Activated CD8-positive, alpha-beta memory T cell treated with anti-CD3 and anti-CD28 coated beads, Interleukin-2, amount 10 ng/mL, durations not matched to agents 7 days and 5 days (primary cell): ENCODE data around the gene NRDC. TPM values are rescaled to one million over a fixed set of nuclear protein-coding genes. Genes with fewer than 3 reads are reported as not detected.

ENCODE experiments used
- ATAC-seq: fragments of 150-1000 bp; cut with Tn5 transposase; one replicate; pipeline ENCODE4 v1.10.0; 2021; ENCODE audit warnings: moderate library complexity
- CTCF ChIA-PET: fragments of 350-600 bp; sonication (Branson Sonifier 250); formaldehyde crosslinking; loops from one replicate; lab custom pipeline; 2021; ENCODE audit warnings: antibody characterized with exemption; lab: Charles Lee
- DNase-seq: peaks from one replicate; pipeline ENCODE4 v3.0.0-alpha.2; 2020
- H3K27ac Mint-ChIP-seq: one replicate; pipeline ENCODE4 v1.8.0; 2021; ENCODE audit warnings: mild to moderate bottlenecking, mixed read lengths
- H3K27me3 Mint-ChIP-seq: one replicate; pipeline ENCODE4 v1.8.0; 2021; ENCODE audit warnings: mixed read lengths
- H3K36me3 Mint-ChIP-seq: one replicate; pipeline ENCODE4 v1.8.0; 2021; ENCODE audit warnings: mild to moderate bottlenecking, mixed read lengths
- H3K4me1 Mint-ChIP-seq: one replicate; pipeline ENCODE4 v1.8.0; 2021; ENCODE audit warnings: mixed read lengths
- H3K4me3 Mint-ChIP-seq: one replicate; pipeline ENCODE4 v1.8.0; 2021; ENCODE audit warnings: mild to moderate bottlenecking, moderate library complexity, mixed read lengths
- H3K9me3 Mint-ChIP-seq: one replicate; pipeline ENCODE4 v1.8.0; 2022; ENCODE audit warnings: low read depth, mixed read lengths
- total RNA-seq, 2 experiments: library from RNA; stranded (reverse); gene quantifications; one replicate each; pipeline ENCODE4 v1.2.3, GENCODE V29; 2021

NRDC gene
- total RNA-seq, 2 experiments from 2014 or later = 190 to 208 TPM

DNA sequence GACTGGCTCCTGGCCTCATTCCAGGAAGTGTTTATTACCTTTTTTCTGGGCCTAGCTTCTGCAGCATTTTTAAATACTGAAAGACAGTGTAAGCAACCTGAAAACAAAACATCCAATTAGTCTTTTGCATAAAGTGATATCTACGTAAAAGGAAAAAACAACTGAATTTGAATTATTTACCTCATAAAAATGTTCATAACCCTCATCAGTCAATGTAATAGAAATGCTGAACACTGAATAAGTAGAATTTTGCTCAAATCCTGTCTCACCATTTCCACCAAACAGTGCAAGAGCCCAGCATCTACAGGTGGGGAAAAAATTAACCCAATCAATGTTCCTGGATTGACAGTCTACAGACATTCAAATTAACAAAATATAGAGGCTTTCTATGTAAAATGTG is 64.0 kb downstream of the NRDC start:
- H3K4me1 Mint-ChIP-seq = no peaks in the 10 kb centered on the region
- H3K4me3 Mint-ChIP-seq = no peak overlapping the region
- no peaks in the 10 kb centered on the region for H3K9me3 Mint-ChIP-seq
- CTCF ChIA-PET = no interaction called here
- DNase-seq (no peak), ATAC-seq (no peak)
- peaks cover 39% of the 10 kb centered on the region for H3K36me3 Mint-ChIP-seq
- no peak overlapping the region for H3K27ac Mint-ChIP-seq
- no peaks in the 10 kb centered on the region for H3K27me3 Mint-ChIP-seq

GRCh38 chr1:51799372-51799771 is 79.2 kb downstream of the NRDC start:
- Mint-ChIP-seq H3K36me3 (peaks cover 37% of the 10 kb centered on the region), H3K4me3 (no peak overlapping the region)

DNA sequence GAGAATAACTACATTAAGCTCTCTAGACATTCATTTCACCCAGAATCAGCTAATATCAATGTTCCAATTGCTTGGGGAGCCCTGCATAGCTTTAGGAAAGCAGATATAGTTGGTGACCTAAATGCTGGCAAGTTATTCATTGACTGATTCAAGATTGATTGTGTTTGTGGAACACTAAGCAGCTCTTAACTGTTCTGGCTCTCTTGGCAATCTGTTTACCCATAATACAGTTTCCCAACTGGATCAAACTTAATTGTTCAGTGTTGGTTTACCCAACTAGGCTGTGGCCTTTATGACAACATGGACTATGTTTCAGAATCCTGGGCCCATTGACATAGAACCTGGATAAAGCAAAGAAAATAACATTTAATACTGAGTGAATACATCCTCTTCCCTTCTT is 83.7 kb downstream of the NRDC start:
- no peaks in the 10 kb centered on the region for H3K9me3 Mint-ChIP-seq
- CTCF ChIA-PET = no interaction called here
- ATAC-seq = no peak
- no peak overlapping the region for H3K4me3 Mint-ChIP-seq
- no peak overlapping the region for H3K27ac Mint-ChIP-seq
- DNase-seq = no peak
- H3K36me3 Mint-ChIP-seq = peaks cover 44% of the 10 kb centered on the region
- peaks cover 22% of the 10 kb centered on the region for H3K4me1 Mint-ChIP-seq
- no peaks in the 10 kb centered on the region for H3K27me3 Mint-ChIP-seq

More at GRCh38 chr1:51799372-51799771, 79.2 kb downstream of the NRDC start:
- Mint-ChIP-seq H3K9me3 (no peaks in the 10 kb centered on the region), H3K27ac (no peak overlapping the region), H3K27me3 (no peaks in the 10 kb centered on the region), H3K4me1 (peaks cover 2% of the 10 kb centered on the region)
- CTCF ChIA-PET = no interaction called here
- no peak for ATAC-seq
- DNase-seq = no peak

- Mint-ChIP-seq H3K4me1 (peaks cover 22% of the 10 kb centered on the region), H3K36me3 (peaks cover 50% of the 10 kb centered on the region), H3K27me3 (no peaks in the 10 kb centered on the region), H3K4me3 (no peak overlapping the region), H3K27ac (no peak overlapping the region), H3K9me3 (no peaks in the 10 kb centered on the region)
- ATAC-seq (no peak), DNase-seq (no peak)
- CTCF ChIA-PET = no interaction called here
These were observed 84.3 kb downstream of the NRDC start for GRCh38 chr1:51794260-51794659.

DNA sequence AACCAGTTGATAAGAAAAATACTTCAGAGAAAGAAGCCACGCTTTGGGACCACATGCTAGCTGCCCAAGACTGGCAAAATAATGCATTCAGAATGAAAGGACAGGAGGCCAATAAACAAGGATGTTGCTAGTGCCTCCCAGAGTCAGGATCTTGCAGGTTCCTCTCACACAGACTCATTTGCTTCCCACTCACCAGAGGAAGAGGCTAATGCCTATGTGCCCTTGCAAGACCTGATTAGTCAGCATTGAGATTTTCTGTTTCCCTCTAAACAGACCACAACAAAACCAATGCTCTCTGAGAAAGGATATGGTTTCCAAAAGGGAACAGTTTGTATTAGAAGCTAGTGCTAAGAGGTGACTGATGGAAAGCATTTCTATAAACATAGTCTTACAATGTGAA is 85.7 kb downstream of the NRDC start:
- no peak for DNase-seq
- Mint-ChIP-seq H3K4me1 (peaks cover 22% of the 10 kb centered on the region), H3K9me3 (no peaks in the 10 kb centered on the region), H3K36me3 (peaks cover 49% of the 10 kb centered on the region), H3K4me3 (no peak overlapping the region), H3K27me3 (no peaks in the 10 kb centered on the region), H3K27ac (peak overlapping the region; percentile 23)
- ATAC-seq = peak; percentile 73
- CTCF ChIA-PET = no interaction called here

GRCh38 chr1:51791888-51792287 is 86.6 kb downstream of the NRDC start:
- H3K27ac Mint-ChIP-seq = no peak overlapping the region
- no peaks in the 10 kb centered on the region for H3K27me3 Mint-ChIP-seq
- no peak for ATAC-seq

GRCh38 chr1:51790385-51790784 is 88.1 kb downstream of the NRDC start:
- Mint-ChIP-seq H3K27me3 (no peaks in the 10 kb centered on the region), H3K36me3 (peaks cover 55% of the 10 kb centered on the region), H3K4me1 (peaks cover 22% of the 10 kb centered on the region), H3K27ac (no peak overlapping the region), H3K4me3 (no peak overlapping the region), H3K9me3 (no peaks in the 10 kb centered on the region)
- CTCF ChIA-PET = interaction anchor here (0.7 to 1.4 kb wide), 2 partner anchors 13 to 17 kb away, joined by 3 to 4 read pairs; no protein-coding TSS in a partner anchor
- ATAC-seq (no peak), DNase-seq (no peak)

More at GRCh38 chr1:51791888-51792287, 86.6 kb downstream of the NRDC start:
- Mint-ChIP-seq H3K36me3 (peaks cover 48% of the 10 kb centered on the region), H3K4me3 (no peak overlapping the region), H3K9me3 (no peaks in the 10 kb centered on the region), H3K4me1 (peaks cover 22% of the 10 kb centered on the region)
- CTCF ChIA-PET = no interaction called here
- DNase-seq = no peak

DNA sequence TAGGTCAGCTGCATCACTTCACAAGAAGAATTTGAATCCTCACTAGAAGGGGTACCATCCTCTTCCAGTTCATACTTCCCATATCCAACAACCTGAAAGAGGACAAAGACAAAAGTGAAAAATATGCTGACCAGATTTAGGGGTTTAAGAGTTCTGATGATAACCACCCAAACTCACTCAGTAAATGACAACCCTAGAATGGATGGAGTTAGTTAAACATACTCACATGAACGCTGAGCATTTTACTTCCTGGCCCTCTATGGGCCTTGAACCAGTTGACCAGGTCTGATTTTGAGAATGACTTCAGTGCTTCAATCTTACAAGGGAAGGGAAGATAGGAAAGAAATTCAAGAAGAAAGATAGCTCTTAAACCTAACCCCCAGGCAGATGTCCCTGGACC is 89.2 kb downstream of the NRDC start:
- H3K9me3 Mint-ChIP-seq = no peaks in the 10 kb centered on the region
- peaks cover 20% of the 10 kb centered on the region for H3K4me1 Mint-ChIP-seq
- DNase-seq (no peak), ATAC-seq (no peak)
- CTCF ChIA-PET = no interaction called here
- H3K36me3 Mint-ChIP-seq = peaks cover 60% of the 10 kb centered on the region
- no peak overlapping the region for H3K27ac Mint-ChIP-seq
- no peak overlapping the region for H3K4me3 Mint-ChIP-seq
- H3K27me3 Mint-ChIP-seq = no peaks in the 10 kb centered on the region

DNA sequence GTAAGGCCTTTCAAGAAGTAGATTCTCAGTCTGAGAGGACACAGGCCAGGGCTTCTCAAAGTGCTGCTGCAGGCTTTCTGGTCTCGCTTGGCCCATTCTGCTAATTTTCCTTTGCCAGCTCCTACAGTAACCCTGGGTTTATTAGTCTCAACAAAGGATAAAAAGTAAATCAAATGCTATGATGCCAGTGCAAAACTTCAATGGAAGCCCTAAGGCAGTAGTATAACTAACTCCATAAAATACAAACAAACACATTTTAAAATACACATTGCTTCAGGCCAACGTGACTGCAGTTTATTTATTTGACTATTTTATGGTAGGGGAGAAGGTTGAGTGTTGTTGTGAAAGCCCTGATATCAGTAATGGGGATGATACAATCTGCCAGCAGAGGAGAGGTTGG is 89.6 kb downstream of the NRDC start:
- no peaks in the 10 kb centered on the region for H3K9me3 Mint-ChIP-seq
- CTCF ChIA-PET = no interaction called here
- H3K4me1 Mint-ChIP-seq = peaks cover 18% of the 10 kb centered on the region
- H3K4me3 Mint-ChIP-seq = no peak overlapping the region
- H3K36me3 Mint-ChIP-seq = peaks cover 59% of the 10 kb centered on the region
- no peak for DNase-seq
- H3K27me3 Mint-ChIP-seq = no peaks in the 10 kb centered on the region
- H3K27ac Mint-ChIP-seq = no peak overlapping the region
- ATAC-seq = no peak

DNA sequence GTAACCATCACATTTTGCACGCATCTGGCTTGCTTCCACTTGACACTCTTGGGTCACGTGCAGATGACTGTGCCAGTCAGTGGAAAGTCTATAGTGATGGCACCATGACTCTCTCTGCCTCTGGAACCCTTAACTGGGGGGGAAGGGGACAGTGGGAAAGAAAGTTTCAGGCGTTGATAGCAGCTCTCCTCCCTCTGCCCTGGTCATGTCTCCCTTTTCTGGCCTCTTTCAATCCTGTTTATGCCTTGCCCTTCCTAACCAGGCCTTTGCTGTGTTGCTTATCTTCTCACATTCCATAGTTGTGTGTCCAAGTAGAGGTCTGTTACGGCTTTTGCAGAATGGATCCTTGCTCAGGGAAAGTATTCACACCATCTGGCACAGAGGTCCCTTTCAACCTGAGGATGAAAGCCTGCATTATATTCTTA is 93.5 kb downstream of the NRDC start:
- CTCF ChIA-PET = no interaction called here
- DNase-seq (no peak), ATAC-seq (no peak)
- Mint-ChIP-seq H3K27me3 (no peaks in the 10 kb centered on the region), H3K27ac (no peak overlapping the region), H3K9me3 (no peaks in the 10 kb centered on the region), H3K4me1 (no peaks in the 10 kb centered on the region), H3K36me3 (peaks cover 44% of the 10 kb centered on the region), H3K4me3 (no peak overlapping the region)

- CTCF ChIA-PET = no interaction called here
- Mint-ChIP-seq H3K27ac (no peak overlapping the region), H3K4me3 (no peak overlapping the region), H3K36me3 (peaks cover 32% of the 10 kb centered on the region), H3K9me3 (no peaks in the 10 kb centered on the region), H3K4me1 (peaks cover 5% of the 10 kb centered on the region), H3K27me3 (no peaks in the 10 kb centered on the region)
- DNase-seq = no peak
- ATAC-seq = no peak
These were observed 97.6 kb downstream of the NRDC start for GRCh38 chr1:51780927-51781326.

DNA sequence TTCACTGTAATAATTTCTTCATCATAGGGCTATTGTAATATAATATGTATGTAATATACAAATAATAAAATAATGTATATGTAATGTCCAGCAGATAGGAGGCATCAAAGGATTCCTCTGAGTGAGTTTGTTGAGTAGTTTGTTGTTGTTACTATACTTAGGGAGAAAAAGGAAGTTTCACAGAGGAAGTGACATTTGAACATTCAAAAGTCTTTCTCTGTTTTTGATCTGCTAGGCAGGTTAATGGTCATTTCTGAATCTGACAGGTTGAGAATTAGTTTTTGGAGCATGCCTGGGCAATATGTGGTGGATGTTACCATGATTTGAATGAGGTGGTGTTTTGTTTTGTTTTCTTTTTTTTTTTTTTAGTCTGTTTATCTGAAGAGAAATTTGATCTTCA is 102.1 kb downstream of the NRDC start:
- DNase-seq (no peak), ATAC-seq (no peak)
- CTCF ChIA-PET = interaction anchor here (0.8 kb wide), 1 partner anchor 9 kb away, joined by 3 read pairs; no protein-coding TSS in a partner anchor
- H3K36me3 Mint-ChIP-seq = peaks cover 37% of the 10 kb centered on the region
- H3K4me1 Mint-ChIP-seq = peaks cover 7% of the 10 kb centered on the region
- H3K4me3 Mint-ChIP-seq = no peak overlapping the region
- no peak overlapping the region for H3K27ac Mint-ChIP-seq
- no peaks in the 10 kb centered on the region for H3K27me3 Mint-ChIP-seq
- no peaks in the 10 kb centered on the region for H3K9me3 Mint-ChIP-seq

- ATAC-seq = peak; percentile 63
- peaks cover 2% of the 10 kb centered on the region for H3K4me1 Mint-ChIP-seq
- no peaks in the 10 kb centered on the region for H3K27me3 Mint-ChIP-seq
- no peak overlapping the region for H3K27ac Mint-ChIP-seq
- no peak for DNase-seq
- H3K36me3 Mint-ChIP-seq = peaks cover 25% of the 10 kb centered on the region
- no peaks in the 10 kb centered on the region for H3K9me3 Mint-ChIP-seq
- CTCF ChIA-PET = interaction anchor here (0.6 to 3.6 kb wide), 16 partner anchors 8 to 875 kb away, joined by 3 to 14 read pairs (median 4); no protein-coding TSS in a partner anchor
- H3K4me3 Mint-ChIP-seq = no peak overlapping the region
These were observed 109.4 kb downstream of the NRDC start for GRCh38 chr1:51768971-51769588.

DNA sequence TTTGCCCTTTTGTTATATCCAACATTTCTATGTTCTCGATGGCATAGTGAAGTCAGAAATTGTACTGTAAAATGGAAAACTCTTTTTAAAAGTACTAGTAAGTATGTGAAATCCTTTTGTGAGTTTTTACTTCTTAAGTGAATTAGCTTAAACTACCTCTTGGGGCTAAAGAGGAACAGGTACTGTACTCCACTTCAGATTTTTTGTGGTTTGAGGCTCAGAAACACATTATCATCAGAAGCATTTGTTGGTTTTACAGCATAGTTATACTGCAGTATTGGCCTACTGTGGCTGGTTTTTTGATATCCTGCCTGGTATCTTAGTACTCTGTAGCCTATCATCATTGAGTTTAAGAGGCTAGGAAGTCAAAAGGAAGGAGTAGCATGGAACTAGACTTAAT is 117.2 kb downstream of the NRDC start:
- DNase-seq (no peak), ATAC-seq (no peak)
- Mint-ChIP-seq H3K36me3 (peaks cover 16% of the 10 kb centered on the region), H3K9me3 (no peaks in the 10 kb centered on the region), H3K27me3 (no peaks in the 10 kb centered on the region), H3K4me1 (peaks cover 11% of the 10 kb centered on the region), H3K27ac (no peak overlapping the region), H3K4me3 (no peak overlapping the region)
- CTCF ChIA-PET = interaction anchor here (1.0 kb wide), 1 partner anchor 16 kb away, joined by 3 read pairs; no protein-coding TSS in a partner anchor
